Neural cell (in vitro differentiated cells): ENCODE measurements around the gene EIF5A.

Source experiments
- EP300 ChIP-seq: fragments of 450-650 bp; conservative IDR thresholded peaks from 2 replicates; pipeline ENCODE4 v1.6.1; 2014; ENCODE audit warnings: antibody characterized with exemption, mild to moderate bottlenecking, moderate library complexity; ENCODE audit not compliant: poor library complexity, severe bottlenecking
- EZH2 ChIP-seq: fragments of 200-600, 300-800 bp; shearing (Covaris generic), sonication (generic); IDR thresholded peaks from 2 replicates; pipeline ENCODE4 v1.6.1; 2014; ENCODE audit warnings: antibody characterized with exemption, low read length, borderline replicate concordance, mild to moderate bottlenecking; ENCODE audit not compliant: insufficient read depth, poor library complexity, severe bottlenecking
- MXI1 ChIP-seq: fragments of 450-650 bp; conservative IDR thresholded peaks from 2 replicates; pipeline ENCODE4 v1.6.1; 2014; ENCODE audit warnings: antibody characterized with exemption, mild to moderate bottlenecking; ENCODE audit not compliant: poor library complexity, severe bottlenecking
- POLR2AphosphoS5 ChIP-seq: IDR thresholded peaks from 2 replicates; pipeline ENCODE4 v1.6.1; 2012
- RAD21 ChIP-seq: fragments of 450-650 bp; conservative IDR thresholded peaks from 2 replicates; pipeline ENCODE4 v1.6.1; 2014; ENCODE audit warnings: antibody characterized with exemption, mild to moderate bottlenecking, moderate library complexity
- REST ChIP-seq: IDR thresholded peaks from 2 replicates; pipeline ENCODE4 v1.6.1; 2012; ENCODE audit warnings: borderline replicate concordance
- TAF1 ChIP-seq: IDR thresholded peaks from 2 replicates; pipeline ENCODE4 v1.6.1; 2012; ENCODE audit warnings: low read depth
- TF ChIP-seq, protein P1 (sequence below): fragments of 450-650 bp; IDR thresholded peaks from 2 replicates; pipeline ENCODE4 v1.5.1; 2014; ENCODE audit warnings: antibody characterized with exemption, mild to moderate bottlenecking, moderate library complexity; ENCODE audit not compliant: poor library complexity, severe bottlenecking

GRCh38 chr17:7352910-7353635, 45.6 kb downstream of the EIF5A start:
- TF ChIP-seq REST: no peak
- TF ChIP-seq, protein P1, sequence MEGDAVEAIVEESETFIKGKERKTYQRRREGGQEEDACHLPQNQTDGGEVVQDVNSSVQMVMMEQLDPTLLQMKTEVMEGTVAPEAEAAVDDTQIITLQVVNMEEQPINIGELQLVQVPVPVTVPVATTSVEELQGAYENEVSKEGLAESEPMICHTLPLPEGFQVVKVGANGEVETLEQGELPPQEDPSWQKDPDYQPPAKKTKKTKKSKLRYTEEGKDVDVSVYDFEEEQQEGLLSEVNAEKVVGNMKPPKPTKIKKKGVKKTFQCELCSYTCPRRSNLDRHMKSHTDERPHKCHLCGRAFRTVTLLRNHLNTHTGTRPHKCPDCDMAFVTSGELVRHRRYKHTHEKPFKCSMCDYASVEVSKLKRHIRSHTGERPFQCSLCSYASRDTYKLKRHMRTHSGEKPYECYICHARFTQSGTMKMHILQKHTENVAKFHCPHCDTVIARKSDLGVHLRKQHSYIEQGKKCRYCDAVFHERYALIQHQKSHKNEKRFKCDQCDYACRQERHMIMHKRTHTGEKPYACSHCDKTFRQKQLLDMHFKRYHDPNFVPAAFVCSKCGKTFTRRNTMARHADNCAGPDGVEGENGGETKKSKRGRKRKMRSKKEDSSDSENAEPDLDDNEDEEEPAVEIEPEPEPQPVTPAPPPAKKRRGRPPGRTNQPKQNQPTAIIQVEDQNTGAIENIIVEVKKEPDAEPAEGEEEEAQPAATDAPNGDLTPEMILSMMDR: no peak
- no peak for TF ChIP-seq RAD21
- no peak for TF ChIP-seq POLR2AphosphoS5
- TF ChIP-seq EP300: no peak
- TF ChIP-seq MXI1: no peak
- no peak for TF ChIP-seq EZH2
- no peak for TF ChIP-seq TAF1
